Uterus (tissue), 4 donors: Measurements from ENCODE around the gene NAGLU. TPM values are rescaled to one million over a fixed set of nuclear protein-coding genes. Genes with fewer than 3 reads are reported as not detected.

Source experiments
- DNase-seq, 2 donors: peaks; one replicate each; pipeline ENCODE4 v3.0.0-alpha.2; 2019 to 2020
- H3K27ac ChIP-seq, 2 donors: fragments of 200-600 bp; sonication (generic); 1 replicate in 1 of 2; 2 replicates in 1 of 2; pipeline ENCODE4 v1.5.1; 2016 to 2018
- H3K27me3 ChIP-seq, 2 donors: fragments of 200-600 bp; sonication (generic); one replicate each; pipeline ENCODE4 v1.5.1; 2018 to 2019; ENCODE audit warnings: control low read depth in 1 of 2
- H3K36me3 ChIP-seq, 2 donors: fragments of 200-600 bp; sonication (generic); one replicate each; pipeline ENCODE4 v1.5.1; 2019; ENCODE audit warnings: control low read depth in 1 of 2
- H3K4me1 ChIP-seq, 2 donors: fragments of 200-600 bp; sonication (generic); one replicate each; pipeline ENCODE4 v1.5.1; 2018 to 2019; ENCODE audit warnings: control low read depth in 1 of 2
- H3K4me3 ChIP-seq, 2 donors: fragments of 200-600 bp; sonication (generic); 1 replicate in 1 of 2; 2 replicates in 1 of 2; pipeline ENCODE4 v1.5.1; 2018 to 2019; ENCODE audit warnings: mild to moderate bottlenecking in 1 of 2
- H3K9me3 ChIP-seq, 2 donors: fragments of 200-600 bp; sonication (generic); one replicate each; pipeline ENCODE4 v1.5.1; 2019; ENCODE audit warnings: control low read depth in 1 of 2
- POLR2A ChIP-seq, 2 donors: fragments of 450-650 bp; IDR thresholded peaks; one replicate each; pipeline ENCODE4 v1.6.1; 2016; ENCODE audit warnings: antibody characterized with exemption in 2 of 2, mild to moderate bottlenecking in 1 of 2, moderate library complexity in 1 of 2
- intact Hi-C: fragments of 100-400 bp; cut with DNase I; formaldehyde crosslinking; loops from one replicate; pipeline ENCODE4 v1.15.1; 2023; ENCODE audit warnings: low total_unique reads
- total RNA-seq, 4 donors: library from RNA; depleted of rRNA in 3 of 4; stranded (reverse); fragments of >200 nt in 3 of 4; gene quantifications; one replicate each; pipeline versions ENCODE4 v1.1.0 to v1.2.4, GENCODE V29; 2014 to 2023
- TF ChIP-seq, protein P1 (sequence below), 4 experiments: fragments of 200-600 bp in 2 of 4; fragments of 450-650 bp in 2 of 4; sonication (generic) in 2 of 4; IDR thresholded peaks; one replicate each; pipeline ENCODE4 v1.5.1; 2016 to 2019; ENCODE audit warnings: antibody characterized with exemption in 4 of 4, mild to moderate bottlenecking in 2 of 4, moderate library complexity in 1 of 4
- donor health status: DM: yes; HTN: yes; CAD: no.

The NAGLU gene
- total RNA-seq, 4 donors from 2014 or later: 8.7 to 33.5 (median 25.6) TPM

GRCh38 chr17:42530952-42531454 lies 5.0 kb upstream of the NAGLU start:
- no peak for DNase-seq
- Histone ChIP-seq H3K27ac (peak overlapping the region; percentile 76 to 92), H3K4me1 (peaks cover 0 to 7% of the 10 kb centered on the region in 2 donors), H3K27me3 (no peaks in the 10 kb centered on the region), H3K36me3 (no peaks in the 10 kb centered on the region), H3K9me3 (no peaks in the 10 kb centered on the region), H3K4me3 (no peak overlapping the region)
- intact Hi-C loops: no loop called here
- TF ChIP-seq, protein P1, sequence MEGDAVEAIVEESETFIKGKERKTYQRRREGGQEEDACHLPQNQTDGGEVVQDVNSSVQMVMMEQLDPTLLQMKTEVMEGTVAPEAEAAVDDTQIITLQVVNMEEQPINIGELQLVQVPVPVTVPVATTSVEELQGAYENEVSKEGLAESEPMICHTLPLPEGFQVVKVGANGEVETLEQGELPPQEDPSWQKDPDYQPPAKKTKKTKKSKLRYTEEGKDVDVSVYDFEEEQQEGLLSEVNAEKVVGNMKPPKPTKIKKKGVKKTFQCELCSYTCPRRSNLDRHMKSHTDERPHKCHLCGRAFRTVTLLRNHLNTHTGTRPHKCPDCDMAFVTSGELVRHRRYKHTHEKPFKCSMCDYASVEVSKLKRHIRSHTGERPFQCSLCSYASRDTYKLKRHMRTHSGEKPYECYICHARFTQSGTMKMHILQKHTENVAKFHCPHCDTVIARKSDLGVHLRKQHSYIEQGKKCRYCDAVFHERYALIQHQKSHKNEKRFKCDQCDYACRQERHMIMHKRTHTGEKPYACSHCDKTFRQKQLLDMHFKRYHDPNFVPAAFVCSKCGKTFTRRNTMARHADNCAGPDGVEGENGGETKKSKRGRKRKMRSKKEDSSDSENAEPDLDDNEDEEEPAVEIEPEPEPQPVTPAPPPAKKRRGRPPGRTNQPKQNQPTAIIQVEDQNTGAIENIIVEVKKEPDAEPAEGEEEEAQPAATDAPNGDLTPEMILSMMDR (IDR thresholded peaks at IDR 0.05): no peak
- TF ChIP-seq POLR2A (IDR thresholded peaks at IDR 0.05): no peak

DNA sequence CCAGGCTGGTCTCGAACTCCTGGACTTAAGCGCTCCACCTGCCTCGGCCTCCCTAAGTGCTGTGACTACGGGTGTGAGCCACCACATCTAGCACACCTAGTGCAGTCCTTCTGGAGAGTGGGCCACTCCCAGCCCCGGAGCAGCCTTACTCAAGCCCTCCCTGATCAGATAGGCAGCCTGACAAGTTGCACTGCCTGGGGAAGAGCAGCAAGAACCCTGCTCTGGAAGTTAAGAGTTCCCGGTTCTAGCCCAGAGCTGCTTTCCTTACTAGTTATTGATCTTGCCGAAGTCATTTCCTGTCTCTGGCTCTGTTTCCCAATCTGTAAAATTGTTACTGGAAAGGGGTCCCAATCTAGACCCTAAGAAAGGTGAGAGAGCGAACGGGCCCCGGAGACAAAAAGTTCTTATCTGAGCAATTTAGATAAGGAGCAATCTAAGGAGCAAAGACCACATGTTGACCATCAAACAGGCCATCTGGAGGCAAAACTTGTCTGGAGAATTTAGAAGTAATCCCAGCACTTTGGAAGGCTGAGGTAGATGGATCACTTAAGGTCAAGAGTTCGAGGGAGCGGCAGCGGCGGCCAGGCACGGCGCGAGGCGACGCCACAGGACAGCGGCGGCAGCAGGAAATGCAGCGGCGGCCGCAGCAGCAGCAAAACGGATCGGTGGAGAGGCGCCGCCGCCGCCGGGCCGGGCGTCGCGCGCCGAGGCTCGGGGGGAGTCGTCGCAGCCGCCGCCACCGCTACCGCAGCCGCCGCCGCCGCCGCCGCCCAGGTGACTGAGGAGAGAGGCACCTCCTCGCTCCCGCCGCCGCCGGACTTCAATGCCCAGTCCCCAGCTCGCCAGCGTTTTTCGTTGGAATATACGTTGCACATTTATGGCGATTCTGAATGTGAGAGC lies 4.3 kb upstream of the NAGLU start:
- Histone ChIP-seq H3K9me3 (no peaks in the 10 kb centered on the region), H3K4me1 (peaks cover 0 to 7% of the 10 kb centered on the region in 2 donors), H3K4me3 (peak overlapping the region; percentile 28 to 47), H3K36me3 (no peaks in the 10 kb centered on the region), H3K27ac (peak overlapping the region; percentile 76 to 92), H3K27me3 (no peaks in the 10 kb centered on the region)
- peak in 1 of 2 donors; percentile 40 for TF ChIP-seq POLR2A (IDR thresholded peaks at IDR 0.05)
- TF ChIP-seq, protein P1 (IDR thresholded peaks at IDR 0.05): peak; percentile 24 to 72 (median 68)
- intact Hi-C loops: no loop called here
- DNase-seq: peak in 1 of 2 donors; percentile 75

- Histone ChIP-seq H3K36me3 (no peaks in the 10 kb centered on the region), H3K4me3 (peak overlapping the region; percentile 34 to 40), H3K27me3 (no peaks in the 10 kb centered on the region), H3K4me1 (peaks cover 0 to 7% of the 10 kb centered on the region in 2 donors), H3K27ac (peak overlapping the region; percentile 93 to 97), H3K9me3 (no peaks in the 10 kb centered on the region)
- intact Hi-C loops: no loop called here
- no peak for DNase-seq
- TF ChIP-seq, protein P1 (IDR thresholded peaks at IDR 0.05): no peak
- TF ChIP-seq POLR2A (IDR thresholded peaks at IDR 0.05): no peak
Measured at GRCh38 chr17:42535155-42536047, 640 bp upstream of the NAGLU start.

DNA sequence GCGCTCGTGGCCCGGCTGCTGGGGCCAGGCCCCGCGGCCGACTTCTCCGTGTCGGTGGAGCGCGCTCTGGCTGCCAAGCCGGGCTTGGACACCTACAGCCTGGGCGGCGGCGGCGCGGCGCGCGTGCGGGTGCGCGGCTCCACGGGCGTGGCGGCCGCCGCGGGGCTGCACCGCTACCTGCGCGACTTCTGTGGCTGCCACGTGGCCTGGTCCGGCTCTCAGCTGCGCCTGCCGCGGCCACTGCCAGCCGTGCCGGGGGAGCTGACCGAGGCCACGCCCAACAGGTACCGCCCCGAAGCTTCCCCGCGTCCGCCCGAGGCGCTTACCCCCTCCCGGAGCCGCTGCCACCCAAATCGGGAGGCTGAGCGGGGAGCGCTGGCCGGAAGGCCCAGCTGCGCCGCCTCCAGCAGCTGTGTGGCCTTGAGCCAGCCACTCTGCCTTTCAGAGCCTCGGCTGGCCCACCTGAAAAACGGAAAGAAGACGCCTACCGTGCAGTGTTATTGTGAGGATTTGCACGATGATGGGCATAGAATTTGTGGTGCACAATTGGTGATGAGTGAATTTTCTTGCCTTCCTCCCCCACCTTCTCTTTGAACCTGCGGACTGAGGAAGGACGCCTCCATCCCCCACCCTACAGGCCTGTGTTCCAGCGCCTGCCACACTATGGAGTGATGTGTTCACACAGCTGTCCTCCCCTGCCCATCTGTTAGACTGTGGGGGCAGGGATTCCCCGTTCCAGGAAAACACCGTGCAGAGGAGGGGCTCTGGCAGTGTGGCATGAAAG lies 523 bp downstream of the NAGLU start:
- Histone ChIP-seq H3K4me1 (peaks cover 0 to 7% of the 10 kb centered on the region in 2 donors), H3K4me3 (peak overlapping the region; percentile 34 to 40), H3K27me3 (no peaks in the 10 kb centered on the region), H3K36me3 (no peaks in the 10 kb centered on the region), H3K27ac (peak overlapping the region; percentile 93 to 97), H3K9me3 (no peaks in the 10 kb centered on the region)
- intact Hi-C loops: no loop called here
- DNase-seq: peak; percentile 86 to 88
- TF ChIP-seq, protein P1 (IDR thresholded peaks at IDR 0.05): peak in 1 of 4 experiments; percentile 7
- no peak for TF ChIP-seq POLR2A (IDR thresholded peaks at IDR 0.05)
